Metanephros (tissue), 1 donor: Measurements from ENCODE around the gene MS4A15. TPM values are rescaled to one million over a fixed set of nuclear protein-coding genes. Genes with fewer than 3 reads are reported as not detected.

ENCODE experiments used
- total RNA-seq: library from RNA; depleted of rRNA; stranded (reverse); fragments of >200 nt; gene quantifications from one replicate; pipeline ENCODE4 v1.2.3, GENCODE V29; 2014

The MS4A15 gene
- total RNA-seq = not detected

GRCh38 chr11:60756307-60757032 lies at the start of gene MS4A15:
TSS of gene MS4A15 (plus strand) at chr11:60756867. CDS start at chr11:60763734, 6,867 bp downstream.

GRCh38 chr11:60724420-60724819 lies 32.2 kb upstream of the MS4A15 start, which contains the start of gene MS4A18:
TSS of gene MS4A18 (plus strand) at chr11:60724720.

GRCh38 chr11:60785136-60785535 lies 28.5 kb downstream of the MS4A15 start, which contains the start of gene MS4A10:
TSS of gene MS4A10 (plus strand) at chr11:60785333. CDS start at chr11:60790336, 5,003 bp downstream.

Other genes with a start within 250 kb of the MS4A15 start
- gene MS4A13, start 241.5 kb upstream of the MS4A15 start, total RNA-seq = not detected
- 0.29 TPM for gene MS4A8, start 57.3 kb upstream of the MS4A15 start, total RNA-seq
- not detected for gene MS4A18, start 32.1 kb upstream of the MS4A15 start, total RNA-seq
- gene MS4A10, start 28.5 kb downstream of the MS4A15 start, total RNA-seq = not detected
- 11.6 TPM for gene CCDC86, start 85.2 kb downstream of the MS4A15 start, total RNA-seq
- gene PTGDR2, start 99.1 kb downstream of the MS4A15 start, total RNA-seq = 1.3 TPM
- gene ZP1, start 110.7 kb downstream of the MS4A15 start, total RNA-seq = not detected
- gene PRPF19, start 149.7 kb downstream of the MS4A15 start, total RNA-seq = 78.2 TPM
- gene TMEM109, start 157.3 kb downstream of the MS4A15 start, total RNA-seq = 72.7 TPM
- 55.6 TPM for gene TMEM132A, start 167.6 kb downstream of the MS4A15 start, total RNA-seq
- gene SLC15A3, start 195.3 kb downstream of the MS4A15 start, total RNA-seq = 21.6 TPM
- gene CD6, start 214.8 kb downstream of the MS4A15 start, total RNA-seq = 1.2 TPM